ENCODE results near the gene PPM1K. TPM values are rescaled to one million over a fixed set of nuclear protein-coding genes. Genes with fewer than 3 reads are reported as not detected.

PPM1K gene
- 162 and 177 TPM in 2 replicates for polyA plus RNA-seq
- 169 and 177 TPM in 2 replicates for polyA minus RNA-seq

DNA sequence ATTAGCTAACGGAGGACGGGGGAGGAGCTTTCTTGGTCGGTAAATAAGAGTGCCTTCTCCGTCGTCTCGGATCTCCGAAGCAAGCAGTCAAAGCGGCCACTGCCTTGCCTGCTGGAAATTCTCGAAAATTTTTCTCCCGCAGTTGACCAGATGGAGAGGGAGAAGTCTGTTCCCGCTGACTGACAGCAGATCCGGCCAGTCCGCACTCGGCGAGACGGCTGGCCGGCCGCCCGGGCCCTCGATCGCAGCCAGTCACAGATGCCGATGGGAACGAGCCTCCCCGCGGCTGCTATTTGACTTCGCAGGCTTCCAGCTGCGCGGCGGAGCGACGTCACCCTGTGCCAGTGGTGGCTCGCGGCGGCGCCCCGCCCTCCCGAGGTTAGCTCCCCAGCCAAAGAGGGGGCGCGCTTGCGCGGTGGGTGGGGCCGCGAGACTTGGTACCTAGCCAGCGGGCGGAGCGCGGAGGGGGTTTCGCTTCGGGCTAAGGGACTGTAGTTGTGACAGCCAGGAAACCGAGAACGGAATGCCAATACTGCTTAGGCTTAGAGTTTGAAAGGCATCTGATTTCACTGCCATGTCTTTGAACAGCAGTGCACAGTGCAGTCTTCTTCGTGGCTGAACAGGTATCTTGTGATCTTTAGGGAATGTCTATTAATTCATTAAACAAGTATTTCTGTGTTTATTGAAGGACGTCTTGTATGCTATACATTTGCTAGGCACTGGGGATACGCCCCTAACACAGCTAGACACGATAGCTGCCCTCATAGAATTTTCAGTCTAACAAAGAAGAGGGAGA, at the start of gene PPM1K:
Gene PPM1K, minus strand, starts transcription at position 123 of the 796 bp plus-strand sequence. CDS start 5,978 bp downstream, outside the sequence.
- Histone ChIP-seq H3K9ac (ENCODE audit: low read length) (peak within 1 kb of the TSS; percentile 96), H3K9me3 (ENCODE audit: low read length) (no peaks in the 10 kb centered on the region), H3K9me2 (ENCODE audit: insufficient read depth, low read length) (no peaks in the 10 kb centered on the region), H3K36me3 (ENCODE audit: insufficient read depth, low read length) (no peaks in the 10 kb centered on the region), H3K79me2 (replicated peaks; ENCODE audit: insufficient read depth, low read length) (peaks cover 37% of the 10 kb centered on the region), H2AFZ (ENCODE audit: low read depth, low read length) (peak within 1 kb of the TSS; percentile 89), H3K4me2 (ENCODE audit: low read length) (peak within 1 kb of the TSS; percentile 92), H4K20me1 (ENCODE audit: insufficient read depth) (no peaks in the 10 kb centered on the region), H3K27me3 (ENCODE audit: insufficient read depth, low read depth, low read length) (no peaks in the 10 kb centered on the region), H3K27ac (ENCODE audit: low read length) (peak within 1 kb of the TSS; percentile 99), H3K4me3 (ENCODE audit: low read length) (peak within 1 kb of the TSS; percentile 93), H3F3A (ENCODE audit: insufficient read depth, low read length, poor library complexity, severe bottlenecking) (no peaks in the 10 kb centered on the region)
- TF ChIP-seq RAD21 (conservative IDR thresholded peaks at IDR 0.05) (peak; percentile 30), POLR2AphosphoS5 (IDR thresholded peaks at IDR 0.05) (peak; percentile 96), MXI1 (conservative IDR thresholded peaks at IDR 0.05; ENCODE audit: poor library complexity, severe bottlenecking) (peak; percentile 44), EZH2 (IDR thresholded peaks at IDR 0.05; ENCODE audit: borderline replicate concordance, insufficient read depth, low read length, poor library complexity, severe bottlenecking) (no peak), EP300 (conservative IDR thresholded peaks at IDR 0.05; ENCODE audit: poor library complexity, severe bottlenecking) (peak; percentile 55), SMC3 (conservative IDR thresholded peaks at IDR 0.05; ENCODE audit: poor library complexity) (peak; percentile 28), TAF1 (IDR thresholded peaks at IDR 0.05; ENCODE audit: low read depth) (peak; percentile 94)
- TF ChIP-seq, protein P1, sequence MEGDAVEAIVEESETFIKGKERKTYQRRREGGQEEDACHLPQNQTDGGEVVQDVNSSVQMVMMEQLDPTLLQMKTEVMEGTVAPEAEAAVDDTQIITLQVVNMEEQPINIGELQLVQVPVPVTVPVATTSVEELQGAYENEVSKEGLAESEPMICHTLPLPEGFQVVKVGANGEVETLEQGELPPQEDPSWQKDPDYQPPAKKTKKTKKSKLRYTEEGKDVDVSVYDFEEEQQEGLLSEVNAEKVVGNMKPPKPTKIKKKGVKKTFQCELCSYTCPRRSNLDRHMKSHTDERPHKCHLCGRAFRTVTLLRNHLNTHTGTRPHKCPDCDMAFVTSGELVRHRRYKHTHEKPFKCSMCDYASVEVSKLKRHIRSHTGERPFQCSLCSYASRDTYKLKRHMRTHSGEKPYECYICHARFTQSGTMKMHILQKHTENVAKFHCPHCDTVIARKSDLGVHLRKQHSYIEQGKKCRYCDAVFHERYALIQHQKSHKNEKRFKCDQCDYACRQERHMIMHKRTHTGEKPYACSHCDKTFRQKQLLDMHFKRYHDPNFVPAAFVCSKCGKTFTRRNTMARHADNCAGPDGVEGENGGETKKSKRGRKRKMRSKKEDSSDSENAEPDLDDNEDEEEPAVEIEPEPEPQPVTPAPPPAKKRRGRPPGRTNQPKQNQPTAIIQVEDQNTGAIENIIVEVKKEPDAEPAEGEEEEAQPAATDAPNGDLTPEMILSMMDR (IDR thresholded peaks at IDR 0.05; ENCODE audit: poor library complexity, severe bottlenecking) = peak; percentile 51
- TF ChIP-seq, protein P2, sequence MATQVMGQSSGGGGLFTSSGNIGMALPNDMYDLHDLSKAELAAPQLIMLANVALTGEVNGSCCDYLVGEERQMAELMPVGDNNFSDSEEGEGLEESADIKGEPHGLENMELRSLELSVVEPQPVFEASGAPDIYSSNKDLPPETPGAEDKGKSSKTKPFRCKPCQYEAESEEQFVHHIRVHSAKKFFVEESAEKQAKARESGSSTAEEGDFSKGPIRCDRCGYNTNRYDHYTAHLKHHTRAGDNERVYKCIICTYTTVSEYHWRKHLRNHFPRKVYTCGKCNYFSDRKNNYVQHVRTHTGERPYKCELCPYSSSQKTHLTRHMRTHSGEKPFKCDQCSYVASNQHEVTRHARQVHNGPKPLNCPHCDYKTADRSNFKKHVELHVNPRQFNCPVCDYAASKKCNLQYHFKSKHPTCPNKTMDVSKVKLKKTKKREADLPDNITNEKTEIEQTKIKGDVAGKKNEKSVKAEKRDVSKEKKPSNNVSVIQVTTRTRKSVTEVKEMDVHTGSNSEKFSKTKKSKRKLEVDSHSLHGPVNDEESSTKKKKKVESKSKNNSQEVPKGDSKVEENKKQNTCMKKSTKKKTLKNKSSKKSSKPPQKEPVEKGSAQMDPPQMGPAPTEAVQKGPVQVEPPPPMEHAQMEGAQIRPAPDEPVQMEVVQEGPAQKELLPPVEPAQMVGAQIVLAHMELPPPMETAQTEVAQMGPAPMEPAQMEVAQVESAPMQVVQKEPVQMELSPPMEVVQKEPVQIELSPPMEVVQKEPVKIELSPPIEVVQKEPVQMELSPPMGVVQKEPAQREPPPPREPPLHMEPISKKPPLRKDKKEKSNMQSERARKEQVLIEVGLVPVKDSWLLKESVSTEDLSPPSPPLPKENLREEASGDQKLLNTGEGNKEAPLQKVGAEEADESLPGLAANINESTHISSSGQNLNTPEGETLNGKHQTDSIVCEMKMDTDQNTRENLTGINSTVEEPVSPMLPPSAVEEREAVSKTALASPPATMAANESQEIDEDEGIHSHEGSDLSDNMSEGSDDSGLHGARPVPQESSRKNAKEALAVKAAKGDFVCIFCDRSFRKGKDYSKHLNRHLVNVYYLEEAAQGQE (IDR thresholded peaks at IDR 0.05; ENCODE audit: borderline replicate concordance) = peak; percentile 54

DNA sequence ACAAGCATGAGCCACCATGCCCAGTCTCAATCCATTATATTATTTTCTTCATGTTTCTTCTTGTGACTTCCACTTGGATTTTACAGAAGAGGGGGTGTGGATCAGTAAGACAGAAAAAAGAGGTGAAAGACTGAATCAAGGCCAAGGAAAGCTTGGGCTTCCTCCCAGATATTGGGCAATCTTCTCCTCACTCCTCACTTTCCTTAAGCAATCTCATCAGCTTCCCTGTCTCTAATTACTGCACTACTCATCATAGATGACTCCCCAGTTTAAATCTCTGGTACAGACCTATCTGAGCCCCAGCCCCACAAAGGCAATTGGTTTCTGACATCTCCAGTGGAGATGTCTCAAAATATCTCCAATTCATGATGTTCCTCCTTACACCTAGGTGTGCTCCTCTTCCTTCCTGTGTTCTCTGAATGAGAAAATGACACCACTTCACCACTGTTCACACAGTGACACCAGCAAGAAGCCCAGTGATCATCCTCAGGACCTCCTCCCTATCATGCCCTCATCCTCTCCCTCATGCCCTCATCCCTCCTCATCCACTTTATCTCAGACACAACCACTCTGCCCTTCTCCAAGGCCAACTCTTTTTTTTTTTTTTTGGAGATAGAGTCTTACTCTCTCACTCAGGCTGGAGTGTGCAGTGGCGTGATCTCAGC, 49.5 kb upstream of the PPM1K start:
- no peaks in the 10 kb centered on the region for H3F3A ChIP-seq (ENCODE audit: insufficient read depth, low read length, poor library complexity, severe bottlenecking)
- TF ChIP-seq EP300 (conservative IDR thresholded peaks at IDR 0.05; ENCODE audit: poor library complexity, severe bottlenecking) = no peak
- TF ChIP-seq, protein P1 (IDR thresholded peaks at IDR 0.05; ENCODE audit: poor library complexity, severe bottlenecking) = no peak
- TF ChIP-seq RAD21 (conservative IDR thresholded peaks at IDR 0.05) = no peak
- TF ChIP-seq, protein P2 (IDR thresholded peaks at IDR 0.05; ENCODE audit: borderline replicate concordance) = no peak
- no peaks in the 10 kb centered on the region for H3K27me3 ChIP-seq (ENCODE audit: insufficient read depth, low read depth, low read length)
- H3K4me2 ChIP-seq (ENCODE audit: low read length) = no peak overlapping the region
- no peaks in the 10 kb centered on the region for H3K9me2 ChIP-seq (ENCODE audit: insufficient read depth, low read length)
- H4K20me1 ChIP-seq (ENCODE audit: insufficient read depth) = no peaks in the 10 kb centered on the region
- H3K79me2 ChIP-seq (replicated peaks; ENCODE audit: insufficient read depth, low read length) = no peaks in the 10 kb centered on the region
- no peak overlapping the region for H3K4me3 ChIP-seq (ENCODE audit: low read length)
- H3K9me3 ChIP-seq (ENCODE audit: low read length) = no peaks in the 10 kb centered on the region
- no peak overlapping the region for H2AFZ ChIP-seq (ENCODE audit: low read depth, low read length)
- no peak overlapping the region for H3K9ac ChIP-seq (ENCODE audit: low read length)
- H3K27ac ChIP-seq (ENCODE audit: low read length) = no peak overlapping the region
- H3K36me3 ChIP-seq (ENCODE audit: insufficient read depth, low read length) = no peaks in the 10 kb centered on the region
